GM19468 (cell line): ENCODE data around the gene CHIT1.
"Not testable (repeated sequence)": the region's sequence is repeated elsewhere in the genome, so short reads cannot be mapped to it uniquely, and the experiment has no call there.

Experiments used
- ATAC-seq: cut with Tn5 transposase; IDR thresholded peaks from one replicate; pipeline ENCODE4 v1.9.1; 2021; ENCODE audit warnings: mild to moderate bottlenecking, moderate library complexity, moderate number of reproducible peaks; ENCODE audit not compliant: unreplicated experiment; ENCODE audit errors: extremely low read depth

The CHIT1 gene

GRCh38 chr1:203267347-203267846 is 37.9 kb upstream of the CHIT1 start:
- ATAC-seq, result no peak

- not testable (repeated sequence) for ATAC-seq
Measured at GRCh38 chr1:203266140-203266539, 36.7 kb upstream of the CHIT1 start.

- no peak for ATAC-seq
Measured at GRCh38 chr1:203265541-203265940, 36.1 kb upstream of the CHIT1 start.

GRCh38 chr1:203264052-203264501 is 34.6 kb upstream of the CHIT1 start:
- no peak for ATAC-seq

- no peak for ATAC-seq
Measured at GRCh38 chr1:203263496-203263895, 34.0 kb upstream of the CHIT1 start.

- not testable (repeated sequence) for ATAC-seq
Measured at GRCh38 chr1:203256636-203257035, 27.2 kb upstream of the CHIT1 start.

- not testable (repeated sequence) for ATAC-seq
Measured at GRCh38 chr1:203254782-203255181, 25.3 kb upstream of the CHIT1 start.

GRCh38 chr1:203252678-203253077 is 23.2 kb upstream of the CHIT1 start:
- no peak for ATAC-seq

- no peak for ATAC-seq
Measured at GRCh38 chr1:203251466-203251865, 22.0 kb upstream of the CHIT1 start.

GRCh38 chr1:203250911-203251310 is 21.4 kb upstream of the CHIT1 start:
- ATAC-seq, result no peak

GRCh38 chr1:203244776-203245175 is 15.3 kb upstream of the CHIT1 start:
- ATAC-seq, result no peak

- ATAC-seq, result not testable (repeated sequence)
Measured at GRCh38 chr1:203241708-203242107, 12.2 kb upstream of the CHIT1 start.

GRCh38 chr1:203239526-203240305 is 10.2 kb upstream of the CHIT1 start:
- no peak for ATAC-seq

- ATAC-seq, result no peak
Measured at GRCh38 chr1:203239081-203239480, 9.6 kb upstream of the CHIT1 start.

- no peak for ATAC-seq
Measured at GRCh38 chr1:203238535-203238934, 9.1 kb upstream of the CHIT1 start.

GRCh38 chr1:203234901-203235300 is 5.4 kb upstream of the CHIT1 start:
- not testable (repeated sequence) for ATAC-seq

GRCh38 chr1:203228670-203229069 is 803 bp downstream of the CHIT1 start:
- ATAC-seq, result no peak

GRCh38 chr1:203227371-203228083 is 1.9 kb downstream of the CHIT1 start:
- ATAC-seq, result no peak

- ATAC-seq, result no peak
Measured at GRCh38 chr1:203225071-203225470, 4.4 kb downstream of the CHIT1 start.

- ATAC-seq, result no peak
Measured at GRCh38 chr1:203223012-203223775, 6.3 kb downstream of the CHIT1 start.

GRCh38 chr1:203219934-203220333 is 9.5 kb downstream of the CHIT1 start:
- ATAC-seq, result no peak
